RWPE1 (cell line): ENCODE measurements around the gene KIF6.
"Not testable (repeated sequence)": the region's sequence is repeated elsewhere in the genome, so short reads cannot be mapped to it uniquely, and the experiment has no call there.

Source experiments
- CTCF ChIA-PET: fragments of 350-600 bp; sonication (Branson Sonifier 250); formaldehyde crosslinking; extraction: SDS; loops from one replicate; lab custom pipeline; 2021; lab: Yijun Ruan, JAX
- POLR2A ChIA-PET: fragments of 400-600 bp; formaldehyde crosslinking; extraction: SDS; loops from one replicate; lab custom pipeline; 2020; ENCODE audit warnings: antibody characterized with exemption; ENCODE audit not compliant: low non-redundant PET; lab: Yijun Ruan, JAX
- DNase-seq: peaks from one replicate; pipeline ENCODE4 v3.0.0; 2012; ENCODE audit warnings: low spot score
- H3K27ac ChIP-seq: fragments of 450-650 bp; 2 replicates; pipeline ENCODE4 v1.5.1; 2017
- TF ChIP-seq, protein P1 (sequence below): fragments of 450-650 bp; conservative IDR thresholded peaks from 2 replicates; pipeline ENCODE4 v1.5.1; 2017; ENCODE audit warnings: low read depth, mild to moderate bottlenecking

KIF6 gene

DNA sequence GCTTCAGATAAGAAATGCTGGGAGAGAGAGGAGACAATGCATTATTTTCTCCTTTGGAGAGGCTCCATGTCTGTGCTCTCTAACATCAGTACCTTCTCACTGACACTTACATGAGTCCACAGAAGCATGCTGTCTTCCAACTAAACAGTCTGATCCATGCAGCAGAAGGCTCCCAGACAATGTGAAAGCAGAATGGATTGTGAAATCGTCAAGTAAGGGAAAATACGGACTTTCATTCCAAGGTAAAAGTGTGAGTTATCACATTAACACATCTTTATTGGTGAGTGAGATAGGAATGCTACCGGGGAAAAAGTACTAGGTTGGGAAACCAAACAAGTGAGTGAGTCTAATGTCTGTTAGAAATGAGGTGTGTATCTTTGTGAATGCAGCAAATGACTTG lies 235.1 kb downstream of the KIF6 start:
- TF ChIP-seq, protein P1, sequence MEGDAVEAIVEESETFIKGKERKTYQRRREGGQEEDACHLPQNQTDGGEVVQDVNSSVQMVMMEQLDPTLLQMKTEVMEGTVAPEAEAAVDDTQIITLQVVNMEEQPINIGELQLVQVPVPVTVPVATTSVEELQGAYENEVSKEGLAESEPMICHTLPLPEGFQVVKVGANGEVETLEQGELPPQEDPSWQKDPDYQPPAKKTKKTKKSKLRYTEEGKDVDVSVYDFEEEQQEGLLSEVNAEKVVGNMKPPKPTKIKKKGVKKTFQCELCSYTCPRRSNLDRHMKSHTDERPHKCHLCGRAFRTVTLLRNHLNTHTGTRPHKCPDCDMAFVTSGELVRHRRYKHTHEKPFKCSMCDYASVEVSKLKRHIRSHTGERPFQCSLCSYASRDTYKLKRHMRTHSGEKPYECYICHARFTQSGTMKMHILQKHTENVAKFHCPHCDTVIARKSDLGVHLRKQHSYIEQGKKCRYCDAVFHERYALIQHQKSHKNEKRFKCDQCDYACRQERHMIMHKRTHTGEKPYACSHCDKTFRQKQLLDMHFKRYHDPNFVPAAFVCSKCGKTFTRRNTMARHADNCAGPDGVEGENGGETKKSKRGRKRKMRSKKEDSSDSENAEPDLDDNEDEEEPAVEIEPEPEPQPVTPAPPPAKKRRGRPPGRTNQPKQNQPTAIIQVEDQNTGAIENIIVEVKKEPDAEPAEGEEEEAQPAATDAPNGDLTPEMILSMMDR: no peak
- ChIA-PET POLR2A (no interaction called here), CTCF (no interaction called here)
- DNase-seq: no peak
- H3K27ac ChIP-seq: no peak overlapping the region

GRCh38 chr6:39488255-39488879 lies 236.8 kb downstream of the KIF6 start:
- H3K27ac ChIP-seq: no peak overlapping the region
- TF ChIP-seq, protein P1: no peak
- POLR2A ChIA-PET: no interaction called here
- CTCF ChIA-PET: no interaction called here
- no peak for DNase-seq

- ChIA-PET CTCF (no interaction called here), POLR2A (no interaction called here)
- no peak for DNase-seq
Measured at GRCh38 chr6:39484276-39484675, 240.9 kb downstream of the KIF6 start.

GRCh38 chr6:39479819-39480218 lies 245.4 kb downstream of the KIF6 start:
- DNase-seq, POLR2A ChIA-PET, H3K27ac ChIP-seq: not testable (repeated sequence)
- CTCF ChIA-PET: interaction anchor here (0.6 kb wide), 1 partner anchor 372 kb away, joined by 3 read pairs; no protein-coding TSS in a partner anchor

More at GRCh38 chr6:39484276-39484675, 240.9 kb downstream of the KIF6 start:
- TF ChIP-seq, protein P1: no peak
- H3K27ac ChIP-seq: no peak overlapping the region

GRCh38 chr6:39476670-39477069 lies 248.5 kb downstream of the KIF6 start:
- no peak overlapping the region for H3K27ac ChIP-seq
- ChIA-PET POLR2A (no interaction called here), CTCF (interaction anchor here (0.6 kb wide), 1 partner anchor 100 kb away, joined by 6 read pairs; no protein-coding TSS in a partner anchor)
- TF ChIP-seq, protein P1: no peak
- DNase-seq: no peak

DNA sequence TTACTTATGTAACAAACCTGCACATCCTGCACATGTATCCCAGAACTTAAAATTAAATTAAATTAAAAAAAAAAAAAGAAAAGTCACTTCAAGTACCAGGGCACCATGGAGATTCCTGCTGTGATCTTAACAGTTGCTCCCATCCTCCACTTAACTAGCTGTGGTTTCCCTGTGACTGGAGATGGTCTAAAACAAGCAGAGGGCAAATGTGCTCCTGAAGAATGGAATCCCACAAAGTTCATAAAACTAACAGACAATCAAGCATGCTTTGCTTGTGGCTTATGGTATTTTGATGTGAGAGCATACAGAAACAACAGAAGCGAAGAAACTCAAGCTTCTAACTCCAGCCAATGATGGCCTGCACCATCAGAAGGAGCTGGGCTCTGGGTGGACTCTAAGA lies 249.1 kb downstream of the KIF6 start:
- TF ChIP-seq, protein P1: no peak
- DNase-seq: no peak
- no peak overlapping the region for H3K27ac ChIP-seq
- ChIA-PET POLR2A (no interaction called here), CTCF (interaction anchor here (0.6 kb wide), 1 partner anchor 100 kb away, joined by 6 read pairs; no protein-coding TSS in a partner anchor)

DNA sequence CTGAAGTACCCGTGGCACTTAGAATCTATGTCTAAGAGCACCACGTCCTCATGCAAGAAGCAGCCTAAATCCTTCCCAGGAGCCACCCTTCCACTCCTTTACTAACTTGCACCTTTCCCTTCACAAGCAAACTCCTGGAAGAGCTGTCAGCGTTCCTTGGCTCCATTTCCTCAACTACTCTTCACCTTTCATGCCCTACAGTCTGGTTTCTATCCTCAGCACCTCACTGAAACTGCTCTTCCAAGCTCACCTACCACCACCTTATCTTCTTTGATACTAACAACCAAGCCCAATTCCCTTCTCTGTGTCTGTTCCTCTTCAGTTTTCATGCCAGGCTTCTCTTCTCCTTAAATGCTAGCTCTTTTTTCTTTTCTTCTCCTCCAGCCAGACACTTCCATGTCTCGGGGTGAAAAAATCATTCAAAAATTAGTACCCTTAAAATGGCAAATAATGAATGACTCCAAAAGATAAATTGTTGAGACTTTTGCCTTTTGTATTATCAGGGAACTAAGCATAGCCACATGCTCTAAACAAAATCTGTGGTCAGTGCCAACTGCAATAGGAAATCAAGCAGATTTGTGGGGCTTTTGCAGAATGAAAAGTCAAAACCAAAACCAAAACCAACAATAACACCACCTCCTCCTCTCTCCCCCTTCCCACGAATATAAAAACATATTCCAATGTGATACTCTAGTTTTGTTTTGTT lies 253.1 kb downstream of the KIF6 start:
- no peak overlapping the region for H3K27ac ChIP-seq
- TF ChIP-seq, protein P1: no peak
- DNase-seq: no peak
- ChIA-PET POLR2A (no interaction called here), CTCF (interaction anchor here (0.6 kb wide), 1 partner anchor 99 kb away, joined by 4 read pairs; no protein-coding TSS in a partner anchor)
